K562 (cell line): ENCODE results near the gene ARL16. TPM values are rescaled to one million over a fixed set of nuclear protein-coding genes. Genes with fewer than 3 reads are reported as not detected.

Source experiments
- ATF7 ChIP-seq: fragments of 450-650 bp; IDR thresholded peaks from 2 replicates; pipeline ENCODE4 v1.7.1; 2014; ENCODE audit warnings: mild to moderate bottlenecking, moderate library complexity
- CXXC5 ChIP-seq: fragments of 250-450 bp; sonication (Bioruptor Pico); IDR thresholded peaks from 2 replicates; pipeline ENCODE4 v1.8.0; 2022; ENCODE audit warnings: inconsistent platforms, mild to moderate bottlenecking, moderate library complexity
- FOXK2 ChIP-seq, 2 experiments: fragments of 450-650 bp; IDR thresholded peaks in 1 of 2; conservative IDR thresholded peaks in 1 of 2; 2 replicates each; pipeline ENCODE4 v1.6.1; 2016; ENCODE audit warnings: low read depth in 2 of 2, mild to moderate bottlenecking in 1 of 2
- PCBP1 ChIP-seq: fragments of 200-400 bp; formaldehyde crosslinking; IDR thresholded peaks from 2 replicates; pipeline ENCODE4 v1.6.1; 2018; ENCODE audit warnings: mild to moderate bottlenecking, low read depth, low read length; ENCODE audit not compliant: poor library complexity, severe bottlenecking
- RNF2 ChIP-seq: sonication (generic); IDR thresholded peaks from 2 replicates; pipeline ENCODE4 v1.6.1; 2016
- SMARCB1 ChIP-seq: IDR thresholded peaks from 2 replicates; pipeline ENCODE4 v1.6.1; 2011; ENCODE audit warnings: improper control_type of control experiment, low read depth; ENCODE audit not compliant: insufficient read length
- TAL1 ChIP-seq: fragments of 450-650 bp; IDR thresholded peaks from 2 replicates; pipeline ENCODE4 v1.6.1; 2016; ENCODE audit warnings: mild to moderate bottlenecking
- ZNF583 ChIP-seq: fragments of 250-450 bp; sonication (Bioruptor Pico); IDR thresholded peaks from 2 replicates; pipeline ENCODE4 v1.4.0; 2020
- polyA plus RNA-seq, 8 experiments: library from polyadenylated mRNA; depleted of rRNA in 4 of 8; stranded (reverse) in 5 of 8; unstranded in 3 of 8; fragments of >200 nt; fragmentation: Nextera tagmentation in 2 of 8; fragmentation: Illumina TruSeq in 1 of 8; extraction: Ambion mirVana in 2 of 8; extraction: Trizol in 1 of 8; gene quantifications; 2 replicates each; pipeline versions ENCODE4 v1.2.1 to v1.2.3, GENCODE V29; 2011 to 2014; ENCODE audit warnings: inconsistent platforms in 1 of 8, missing spikeins in 1 of 8
- total RNA-seq, 7 experiments: library from RNA; depleted of rRNA in 6 of 7; stranded (reverse); fragments of >200 nt in 6 of 7; fragmentation: Illumina TruSeq in 2 of 7; extraction: Trizol in 2 of 7; gene quantifications; 2 replicates each; pipeline versions ENCODE4 v1.2.1 to v1.2.3, GENCODE V29; 2011 to 2021; ENCODE audit warnings: low replicate concordance in 1 of 7
- TF ChIP-seq, protein P1 (sequence below), 2 experiments: fragments of 450-650 bp; formaldehyde crosslinking in 1 of 2; IDR thresholded peaks; 2 replicates each; pipeline versions ENCODE4 v1.4.0 to v1.6.1; 2014 to 2020; ENCODE audit warnings: mild to moderate bottlenecking in 2 of 2, borderline replicate concordance in 1 of 2, low read depth in 1 of 2
- TF ChIP-seq, protein P2 (sequence below): fragments of 250-450 bp; sonication (Bioruptor Pico); IDR thresholded peaks from 2 replicates; pipeline ENCODE4 v1.8.0; 2021; ENCODE audit warnings: mild to moderate bottlenecking, moderate library complexity
- TF ChIP-seq, protein P3 (sequence below), 3 experiments: fragments of 200-800 bp in 1 of 3; sonication (Bioruptor generic) in 1 of 3; sonication (generic) in 1 of 3; formaldehyde crosslinking in 1 of 3; IDR thresholded peaks; 2 replicates each; pipeline versions ENCODE4 v1.6.1 to v1.8.0; 2016 to 2022; ENCODE audit warnings: mild to moderate bottlenecking in 2 of 3, missing compliant biosample characterization in 2 of 3, missing genetic modification characterization in 2 of 3, missing genetic modification reagents in 1 of 3
- TF ChIP-seq, protein P4 (sequence below): fragments of 250-450 bp; sonication (Bioruptor Pico); IDR thresholded peaks from 2 replicates; pipeline ENCODE4 v1.5.0; 2021

ARL16 gene
- total and polyA plus RNA-seq, 9 of the 15 experiments (the other 6 are each of a cell fraction or from before 2014, with no cell fraction given): 5.4 to 32.4 (median 22.6) TPM

GRCh38 chr17:81683584-81684441, at the start of gene ARL16, which contains the start of gene HGS (continued):
- TF ChIP-seq, protein P1, sequence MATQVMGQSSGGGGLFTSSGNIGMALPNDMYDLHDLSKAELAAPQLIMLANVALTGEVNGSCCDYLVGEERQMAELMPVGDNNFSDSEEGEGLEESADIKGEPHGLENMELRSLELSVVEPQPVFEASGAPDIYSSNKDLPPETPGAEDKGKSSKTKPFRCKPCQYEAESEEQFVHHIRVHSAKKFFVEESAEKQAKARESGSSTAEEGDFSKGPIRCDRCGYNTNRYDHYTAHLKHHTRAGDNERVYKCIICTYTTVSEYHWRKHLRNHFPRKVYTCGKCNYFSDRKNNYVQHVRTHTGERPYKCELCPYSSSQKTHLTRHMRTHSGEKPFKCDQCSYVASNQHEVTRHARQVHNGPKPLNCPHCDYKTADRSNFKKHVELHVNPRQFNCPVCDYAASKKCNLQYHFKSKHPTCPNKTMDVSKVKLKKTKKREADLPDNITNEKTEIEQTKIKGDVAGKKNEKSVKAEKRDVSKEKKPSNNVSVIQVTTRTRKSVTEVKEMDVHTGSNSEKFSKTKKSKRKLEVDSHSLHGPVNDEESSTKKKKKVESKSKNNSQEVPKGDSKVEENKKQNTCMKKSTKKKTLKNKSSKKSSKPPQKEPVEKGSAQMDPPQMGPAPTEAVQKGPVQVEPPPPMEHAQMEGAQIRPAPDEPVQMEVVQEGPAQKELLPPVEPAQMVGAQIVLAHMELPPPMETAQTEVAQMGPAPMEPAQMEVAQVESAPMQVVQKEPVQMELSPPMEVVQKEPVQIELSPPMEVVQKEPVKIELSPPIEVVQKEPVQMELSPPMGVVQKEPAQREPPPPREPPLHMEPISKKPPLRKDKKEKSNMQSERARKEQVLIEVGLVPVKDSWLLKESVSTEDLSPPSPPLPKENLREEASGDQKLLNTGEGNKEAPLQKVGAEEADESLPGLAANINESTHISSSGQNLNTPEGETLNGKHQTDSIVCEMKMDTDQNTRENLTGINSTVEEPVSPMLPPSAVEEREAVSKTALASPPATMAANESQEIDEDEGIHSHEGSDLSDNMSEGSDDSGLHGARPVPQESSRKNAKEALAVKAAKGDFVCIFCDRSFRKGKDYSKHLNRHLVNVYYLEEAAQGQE (IDR thresholded peaks at IDR 0.05; ENCODE audit: borderline replicate concordance): no peak
- TF ChIP-seq, protein P1 (CRISPR knock-in tag; IDR thresholded peaks at IDR 0.05; ENCODE audit: low read depth): peak; percentile 72; the same call in 1 of the 2 replicates
- TF ChIP-seq, protein P2, sequence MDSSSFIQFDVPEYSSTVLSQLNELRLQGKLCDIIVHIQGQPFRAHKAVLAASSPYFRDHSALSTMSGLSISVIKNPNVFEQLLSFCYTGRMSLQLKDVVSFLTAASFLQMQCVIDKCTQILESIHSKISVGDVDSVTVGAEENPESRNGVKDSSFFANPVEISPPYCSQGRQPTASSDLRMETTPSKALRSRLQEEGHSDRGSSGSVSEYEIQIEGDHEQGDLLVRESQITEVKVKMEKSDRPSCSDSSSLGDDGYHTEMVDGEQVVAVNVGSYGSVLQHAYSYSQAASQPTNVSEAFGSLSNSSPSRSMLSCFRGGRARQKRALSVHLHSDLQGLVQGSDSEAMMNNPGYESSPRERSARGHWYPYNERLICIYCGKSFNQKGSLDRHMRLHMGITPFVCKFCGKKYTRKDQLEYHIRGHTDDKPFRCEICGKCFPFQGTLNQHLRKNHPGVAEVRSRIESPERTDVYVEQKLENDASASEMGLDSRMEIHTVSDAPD (CRISPR knock-in tag): no peak
- TF ChIP-seq SMARCB1: no peak
- TF ChIP-seq TAL1: no peak
- TF ChIP-seq PCBP1: peak; percentile 89
- peak; percentile 42; the same call in 1 of the 2 replicates for TF ChIP-seq RNF2
- TF ChIP-seq, protein P3, sequence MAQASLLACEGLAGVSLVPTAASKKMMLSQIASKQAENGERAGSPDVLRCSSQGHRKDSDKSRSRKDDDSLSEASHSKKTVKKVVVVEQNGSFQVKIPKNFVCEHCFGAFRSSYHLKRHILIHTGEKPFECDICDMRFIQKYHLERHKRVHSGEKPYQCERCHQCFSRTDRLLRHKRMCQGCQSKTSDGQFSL (CRISPR knock-in tag; IDR thresholded peaks at IDR 0.05): 0 out of 2 replicates have a peak, but pooled peaks have one; percentile 34
- TF ChIP-seq, protein P3 (tag; IDR thresholded peaks at IDR 0.05): no peak
- peak; percentile 29 to 45; a peak in 1 of 4 replicates for TF ChIP-seq FOXK2 (conservative IDR thresholded peaks at IDR 0.05 in 1 of 2, IDR thresholded peaks at IDR 0.05 in 1 of 2; ENCODE audit: low read depth in 2 of 2)
- TF ChIP-seq ZNF583 (CRISPR knock-in tag): 0 out of 2 replicates have a peak, but pooled peaks have one; percentile 70
- TF ChIP-seq, protein P4, sequence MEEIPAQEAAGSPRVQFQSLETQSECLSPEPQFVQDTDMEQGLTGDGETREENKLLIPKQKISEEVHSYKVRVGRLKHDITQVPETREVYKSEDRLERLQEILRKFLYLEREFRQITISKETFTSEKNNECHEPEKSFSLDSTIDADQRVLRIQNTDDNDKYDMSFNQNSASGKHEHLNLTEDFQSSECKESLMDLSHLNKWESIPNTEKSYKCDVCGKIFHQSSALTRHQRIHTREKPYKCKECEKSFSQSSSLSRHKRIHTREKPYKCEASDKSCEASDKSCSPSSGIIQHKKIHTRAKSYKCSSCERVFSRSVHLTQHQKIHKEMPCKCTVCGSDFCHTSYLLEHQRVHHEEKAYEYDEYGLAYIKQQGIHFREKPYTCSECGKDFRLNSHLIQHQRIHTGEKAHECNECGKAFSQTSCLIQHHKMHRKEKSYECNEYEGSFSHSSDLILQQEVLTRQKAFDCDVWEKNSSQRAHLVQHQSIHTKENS (CRISPR knock-in tag): no peak
- TF ChIP-seq ATF7: peak; percentile 89
- TF ChIP-seq CXXC5 (CRISPR knock-in tag): peak; percentile 92
